ENCODE results near the gene TANGO2. TPM values are rescaled to one million over a fixed set of nuclear protein-coding genes. Genes with fewer than 3 reads are reported as not detected.
A peak's percentile ranks its signal among the peaks of the same experiment; 100 is the strongest.

Gene TANGO2
- total and polyA plus RNA-seq, 9 of the 15 experiments (the other 6 are each of a cell fraction or from before 2014, with no cell fraction given), result 15.5 to 94.9 (median 70.1) TPM

DNA sequence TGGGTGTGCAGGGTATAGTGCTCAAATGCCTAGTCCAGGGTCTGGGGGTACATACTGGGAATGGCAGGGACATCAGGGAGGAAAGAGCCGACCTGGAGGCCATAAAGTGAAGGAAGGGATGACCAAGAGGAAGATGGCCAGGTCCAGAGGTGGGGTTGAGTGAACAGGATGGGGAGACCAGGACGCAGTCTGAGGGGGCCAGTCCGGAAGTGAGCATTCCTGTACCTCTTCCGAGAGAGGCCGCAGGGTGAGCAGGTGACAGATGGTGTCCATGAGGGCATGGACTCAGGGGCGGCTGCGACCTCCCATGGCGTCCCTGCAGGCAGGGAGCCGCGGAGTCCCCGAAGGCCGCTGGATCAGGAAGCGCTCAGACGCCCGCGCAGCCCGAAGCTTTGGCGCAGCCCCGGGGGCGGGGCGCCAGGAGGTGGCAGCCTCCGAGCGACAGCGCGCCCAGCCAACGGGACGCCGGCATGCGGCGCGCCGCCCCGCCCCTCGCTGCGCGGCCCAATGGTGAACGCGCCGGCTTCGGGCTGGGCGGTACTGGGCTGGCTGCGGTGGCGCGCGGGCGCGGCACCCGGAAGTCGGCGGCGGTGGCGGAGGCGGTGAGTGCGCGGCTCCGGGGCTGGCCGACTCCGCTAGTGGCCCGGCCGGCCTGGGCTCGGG, at the start of gene TANGO2 (continued):
- TF ChIP-seq, protein P1, sequence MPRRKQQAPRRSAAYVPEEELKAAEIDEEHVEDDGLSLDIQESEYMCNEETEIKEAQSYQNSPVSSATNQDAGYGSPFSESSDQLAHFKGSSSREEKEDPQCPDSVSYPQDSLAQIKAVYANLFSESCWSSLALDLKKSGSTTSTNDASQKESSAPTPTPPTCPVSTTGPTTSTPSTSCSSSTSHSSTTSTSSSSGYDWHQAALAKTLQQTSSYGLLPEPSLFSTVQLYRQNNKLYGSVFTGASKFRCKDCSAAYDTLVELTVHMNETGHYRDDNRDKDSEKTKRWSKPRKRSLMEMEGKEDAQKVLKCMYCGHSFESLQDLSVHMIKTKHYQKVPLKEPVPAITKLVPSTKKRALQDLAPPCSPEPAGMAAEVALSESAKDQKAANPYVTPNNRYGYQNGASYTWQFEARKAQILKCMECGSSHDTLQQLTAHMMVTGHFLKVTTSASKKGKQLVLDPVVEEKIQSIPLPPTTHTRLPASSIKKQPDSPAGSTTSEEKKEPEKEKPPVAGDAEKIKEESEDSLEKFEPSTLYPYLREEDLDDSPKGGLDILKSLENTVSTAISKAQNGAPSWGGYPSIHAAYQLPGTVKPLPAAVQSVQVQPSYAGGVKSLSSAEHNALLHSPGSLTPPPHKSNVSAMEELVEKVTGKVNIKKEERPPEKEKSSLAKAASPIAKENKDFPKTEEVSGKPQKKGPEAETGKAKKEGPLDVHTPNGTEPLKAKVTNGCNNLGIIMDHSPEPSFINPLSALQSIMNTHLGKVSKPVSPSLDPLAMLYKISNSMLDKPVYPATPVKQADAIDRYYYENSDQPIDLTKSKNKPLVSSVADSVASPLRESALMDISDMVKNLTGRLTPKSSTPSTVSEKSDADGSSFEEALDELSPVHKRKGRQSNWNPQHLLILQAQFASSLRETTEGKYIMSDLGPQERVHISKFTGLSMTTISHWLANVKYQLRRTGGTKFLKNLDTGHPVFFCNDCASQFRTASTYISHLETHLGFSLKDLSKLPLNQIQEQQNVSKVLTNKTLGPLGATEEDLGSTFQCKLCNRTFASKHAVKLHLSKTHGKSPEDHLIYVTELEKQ (CRISPR knock-in tag; IDR thresholded peaks at IDR 0.05), result no peak
- TF ChIP-seq YY1 (IDR thresholded peaks at IDR 0.05; ENCODE audit: borderline replicate concordance in 1 of 3, control insufficient read depth in 1 of 3, extremely low read depth in 1 of 3, insufficient read depth in 3 of 3, insufficient read length in 1 of 3, insufficient replicate concordance in 2 of 3, low read depth in 1 of 3, low read length in 2 of 3) (peak in 1 of 3 experiments; percentile 76), WHSC1 (IDR thresholded peaks at IDR 0.05; ENCODE audit: low read length) (peak; percentile 99), FOXP1 (CRISPR knock-in tag; IDR thresholded peaks at IDR 0.05) (no peak), PHF8 (IDR thresholded peaks at IDR 0.05; ENCODE audit: borderline replicate concordance, low read length) (peak; percentile 95; the same call in 1 of the 2 replicates), ZNF561 (CRISPR knock-in tag; conservative IDR thresholded peaks at IDR 0.05) (peak; percentile 45; the same call in 1 of the 2 replicates), KLF1 (tag; IDR thresholded peaks at IDR 0.05) (peak; percentile 98), SETDB1 (IDR thresholded peaks at IDR 0.05; ENCODE audit: low read length) (peak; percentile 95)

Measured in K562 (cell line).